ENCODE results near the gene NUP214.

GRCh38 chr9:131188976-131189375 is 63.6 kb downstream of the NUP214 start:
- TF ChIP-seq CTCF (IDR thresholded peaks at IDR 0.05; ENCODE audit: low read depth, low read length) (no peak), EZH2phosphoT487 (IDR thresholded peaks at IDR 0.05; ENCODE audit: low read depth) (no peak)
